ENCODE data around the gene PITPNM2.
"Not testable (repeated sequence)": the region's sequence is repeated elsewhere in the genome, so short reads cannot be mapped to it uniquely, and the experiment has no call there.

The PITPNM2 gene

GRCh38 chr12:123119808-123120207, 31.1 kb downstream of the PITPNM2 start:
- DNase-seq, result no peak

GRCh38 chr12:123118497-123118896, 32.4 kb downstream of the PITPNM2 start:
- peak; percentile 90 for DNase-seq

GRCh38 chr12:123115409-123116121, 35.3 kb downstream of the PITPNM2 start:
- peak; percentile 97 for DNase-seq

GRCh38 chr12:123114304-123115083, 36.4 kb downstream of the PITPNM2 start:
- no peak for DNase-seq

- DNase-seq, result no peak
Measured at GRCh38 chr12:123113026-123113425, 37.9 kb downstream of the PITPNM2 start.

GRCh38 chr12:123111498-123112165, 39.3 kb downstream of the PITPNM2 start:
- no peak for DNase-seq

- DNase-seq, result no peak
Measured at GRCh38 chr12:123109319-123109772, 41.5 kb downstream of the PITPNM2 start.

- DNase-seq, result no peak
Measured at GRCh38 chr12:123108682-123109066, 42.2 kb downstream of the PITPNM2 start.

- DNase-seq, result no peak
Measured at GRCh38 chr12:123107926-123108681, 42.8 kb downstream of the PITPNM2 start.

GRCh38 chr12:123106640-123107359, 44.1 kb downstream of the PITPNM2 start:
- DNase-seq, result no peak

- no peak for DNase-seq
Measured at GRCh38 chr12:123105211-123105826, 45.6 kb downstream of the PITPNM2 start.

GRCh38 chr12:123104809-123105208, 46.1 kb downstream of the PITPNM2 start:
- no peak for DNase-seq

GRCh38 chr12:123104094-123104493, 46.8 kb downstream of the PITPNM2 start:
- not testable (repeated sequence) for DNase-seq

GRCh38 chr12:123102781-123103503, 47.9 kb downstream of the PITPNM2 start:
- DNase-seq, result no peak

- no peak for DNase-seq
Measured at GRCh38 chr12:123102366-123102765, 48.5 kb downstream of the PITPNM2 start.

- DNase-seq, result no peak
Measured at GRCh38 chr12:123101526-123101925, 49.4 kb downstream of the PITPNM2 start.

Measured in HCEC 1CT (cell line).